H9 (cell line): ENCODE measurements around the gene CLEC17A. TPM values are rescaled to one million over a fixed set of nuclear protein-coding genes. Genes with fewer than 3 reads are reported as not detected.
A peak's percentile ranks its signal among the peaks of the same experiment; 100 is the strongest.

ENCODE experiments used
- DNase-seq: peaks from one replicate; pipeline ENCODE4 v3.0.0-alpha.2; 2017
- H2AFZ ChIP-seq: one replicate; pipeline ENCODE4 v1.6.1; 2013; ENCODE audit warnings: mild to moderate bottlenecking, low read length, control low read depth, moderate library complexity
- H2AK5ac ChIP-seq: 2 replicates; pipeline ENCODE4 v1.6.1; 2013; ENCODE audit warnings: low read length, control low read depth, mixed read lengths; ENCODE audit not compliant: insufficient read length
- H2BK120ac ChIP-seq: one replicate; pipeline ENCODE4 v1.6.1; 2013; ENCODE audit warnings: low read depth, mild to moderate bottlenecking, low read length, control low read depth, inconsistent platforms; ENCODE audit not compliant: poor library complexity, severe bottlenecking
- H2BK12ac ChIP-seq: 2 replicates; pipeline ENCODE4 v1.6.1; 2013; ENCODE audit warnings: low read length, control low read depth, mixed read lengths, low read depth; ENCODE audit not compliant: insufficient read length
- H2BK15ac ChIP-seq: 2 replicates; pipeline ENCODE4 v1.6.1; 2013; ENCODE audit warnings: low read depth, low read length, control low read depth
- H2BK20ac ChIP-seq: one replicate; pipeline ENCODE4 v1.6.1; 2013; ENCODE audit warnings: low read depth, mild to moderate bottlenecking, low read length, control low read depth, inconsistent platforms; ENCODE audit not compliant: poor library complexity, severe bottlenecking
- H2BK5ac ChIP-seq: 2 replicates; pipeline ENCODE4 v1.6.1; 2013; ENCODE audit warnings: low read length, control low read depth, mixed read lengths; ENCODE audit not compliant: insufficient read length
- H3K14ac ChIP-seq: 2 replicates; pipeline ENCODE4 v1.6.1; 2013; ENCODE audit warnings: low read length, control low read depth; ENCODE audit not compliant: insufficient read depth
- H3K18ac ChIP-seq: 2 replicates; pipeline ENCODE4 v1.6.1; 2013; ENCODE audit warnings: low read depth, mild to moderate bottlenecking, mixed read lengths, low read length, control low read depth; ENCODE audit not compliant: insufficient read length
- H3K23ac ChIP-seq: 2 replicates; pipeline ENCODE4 v1.6.1; 2013; ENCODE audit warnings: low read length, control low read depth, mixed read lengths, low read depth; ENCODE audit not compliant: insufficient read length
- H3K23me2 ChIP-seq: 2 replicates; pipeline ENCODE4 v1.6.1; 2013; ENCODE audit warnings: low read depth, mild to moderate bottlenecking, mixed read lengths, low read length, control low read depth; ENCODE audit not compliant: insufficient read length, poor library complexity, severe bottlenecking
- H3K27ac ChIP-seq: 2 replicates; pipeline ENCODE4 v1.5.1; 2013; ENCODE audit warnings: low read length, control low read depth, mixed read lengths, low read depth; ENCODE audit not compliant: insufficient read length
- H3K27me3 ChIP-seq: 2 replicates; pipeline ENCODE4 v1.6.1; 2013; ENCODE audit warnings: low read length, control low read depth, inconsistent platforms; ENCODE audit not compliant: insufficient read depth
- H3K4ac ChIP-seq: 2 replicates; pipeline ENCODE4 v1.6.1; 2013; ENCODE audit warnings: low read depth, mild to moderate bottlenecking, control low read depth, inconsistent platforms, low read length, moderate library complexity
- H3K4me1 ChIP-seq: 2 replicates; pipeline ENCODE4 v1.6.1; 2013; ENCODE audit warnings: low read length, control low read depth, inconsistent platforms; ENCODE audit not compliant: insufficient read depth
- H3K4me2 ChIP-seq: 2 replicates; pipeline ENCODE4 v1.6.1; 2013; ENCODE audit warnings: low read length, control low read depth, mixed read lengths; ENCODE audit not compliant: insufficient read length, insufficient read depth
- H3K56ac ChIP-seq: 2 replicates; pipeline ENCODE4 v1.6.1; 2013; ENCODE audit warnings: low read depth, mild to moderate bottlenecking, mixed read lengths, low read length, control low read depth; ENCODE audit not compliant: insufficient read length
- H3K79me1 ChIP-seq: 2 replicates; pipeline ENCODE4 v1.6.1; 2013; ENCODE audit warnings: low read depth, mild to moderate bottlenecking, moderate library complexity, low read length, control low read depth, inconsistent platforms; ENCODE audit not compliant: insufficient read depth, poor library complexity, severe bottlenecking
- H3K79me2 ChIP-seq: 2 replicates; pipeline ENCODE4 v1.6.1; 2013; ENCODE audit warnings: low read length, control low read depth, inconsistent platforms; ENCODE audit not compliant: insufficient read depth
- H3K9ac ChIP-seq: 2 replicates; pipeline ENCODE4 v1.6.1; 2013; ENCODE audit warnings: low read length, control low read depth, mixed read lengths; ENCODE audit not compliant: insufficient read length; ENCODE audit errors: extremely low read depth
- H3K9me3 ChIP-seq: one replicate; pipeline ENCODE4 v1.6.1; 2013; ENCODE audit warnings: low read depth, low read length, inconsistent platforms; ENCODE audit not compliant: control insufficient read depth
- H3T11ph ChIP-seq: one replicate; pipeline ENCODE4 v1.6.1; 2013; ENCODE audit warnings: mild to moderate bottlenecking, low read length, control low read depth, inconsistent platforms
- H4K20me1 ChIP-seq: one replicate; pipeline ENCODE4 v1.6.1; 2013; ENCODE audit not compliant: control insufficient read depth, insufficient read length, insufficient read depth
- H4K5ac ChIP-seq: 2 replicates; pipeline ENCODE4 v1.6.1; 2013; ENCODE audit warnings: low read depth, mild to moderate bottlenecking, mixed read lengths, low read length, control low read depth; ENCODE audit not compliant: insufficient read length
- H4K8ac ChIP-seq: replicated peaks from 2 replicates; pipeline ENCODE4 v1.6.1; 2013; ENCODE audit warnings: low read length, control low read depth, mixed read lengths, low read depth; ENCODE audit not compliant: insufficient read length
- H4K91ac ChIP-seq: 2 replicates; pipeline ENCODE4 v1.6.1; 2013; ENCODE audit warnings: low read depth, mild to moderate bottlenecking, moderate library complexity, mixed read lengths, low read length, control low read depth; ENCODE audit not compliant: insufficient read length
- H3K27ac Mint-ChIP-seq, 3 experiments: 2 replicates in 2 of 3; 3 replicates in 1 of 3; pipeline ENCODE4 v1.8.0; 2020 to 2021; ENCODE audit warnings: mixed read lengths in 3 of 3, mild to moderate bottlenecking in 1 of 3, moderate library complexity in 1 of 3
- H3K27me3 Mint-ChIP-seq: 2 replicates; pipeline ENCODE4 v1.8.0; 2021; ENCODE audit warnings: low read depth, mild to moderate bottlenecking, moderate library complexity, mixed read lengths
- H3K36me3 Mint-ChIP-seq, 3 experiments: 2 replicates in 2 of 3; 3 replicates in 1 of 3; pipeline ENCODE4 v1.8.0; 2020 to 2021; ENCODE audit warnings: low read depth in 3 of 3, mixed read lengths in 3 of 3; ENCODE audit not compliant: insufficient read depth in 1 of 3
- H3K4me1 Mint-ChIP-seq, 2 experiments: 2 replicates each; pipeline ENCODE4 v1.8.0; 2020; ENCODE audit warnings: mixed read lengths in 2 of 2
- H3K4me3 Mint-ChIP-seq, 2 experiments: 2 replicates in 1 of 2; 3 replicates in 1 of 2; pipeline ENCODE4 v1.8.0; 2020 to 2021; ENCODE audit warnings: mild to moderate bottlenecking in 2 of 2, mixed read lengths in 2 of 2, moderate library complexity in 1 of 2
- H3K9me3 Mint-ChIP-seq, 2 experiments: 2 replicates in 1 of 2; 3 replicates in 1 of 2; pipeline ENCODE4 v1.8.0; 2020; ENCODE audit warnings: mild to moderate bottlenecking in 2 of 2, mixed read lengths in 2 of 2, moderate library complexity in 1 of 2
- WGBS: extraction: QIAGEN DNeasy Blood & Tissue Kit; methylation state at CpG from one replicate; pipeline ENCODE4 v1.1.7; 2013; ENCODE audit warnings: missing lambda C conversion rate, low lambda C conversion rate, mixed read lengths; ENCODE audit not compliant: insufficient read length; ENCODE audit errors: extremely low coverage; 5-methylcytosine and 5-hydroxymethylcytosine counted together
- total RNA-seq: library from RNA; stranded (reverse); gene quantifications from 2 replicates; pipeline ENCODE4 v1.2.1, GENCODE V29; 2021
- TF ChIP-seq, protein P1 (sequence below): fragments of 200-600 bp; sonication (generic); conservative IDR thresholded peaks from 3 replicates; pipeline ENCODE4 v1.8.0; 2021; ENCODE audit warnings: antibody characterized with exemption, mild to moderate bottlenecking

The CLEC17A gene
- total RNA-seq, 1 experiment from 2014 or later: not detected

DNA sequence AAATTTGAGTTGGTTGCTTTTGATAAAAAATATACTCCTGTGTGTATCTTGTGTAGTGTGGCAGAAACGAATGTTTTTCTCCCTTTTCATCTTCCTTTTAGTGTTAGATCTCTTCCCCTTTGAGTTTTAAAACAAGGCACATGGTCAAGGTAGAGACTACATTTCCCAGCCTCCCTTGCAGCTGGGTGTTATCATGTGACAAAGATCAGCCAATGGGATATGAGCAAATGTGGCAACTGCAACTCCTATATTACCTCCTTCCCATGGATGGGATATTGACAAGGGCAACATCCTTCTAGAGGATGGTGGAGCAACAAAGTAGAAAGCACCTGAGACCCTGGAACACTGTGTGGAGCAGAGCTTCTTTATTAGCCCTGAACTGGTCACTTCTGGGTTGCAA is 49.4 kb downstream of the CLEC17A start:
- no peak overlapping the region for H4K5ac ChIP-seq
- no peaks in the 10 kb centered on the region for H3K23me2 ChIP-seq
- H4K91ac ChIP-seq: no peak overlapping the region
- no peak overlapping the region for H3K56ac ChIP-seq
- TF ChIP-seq, protein P1, sequence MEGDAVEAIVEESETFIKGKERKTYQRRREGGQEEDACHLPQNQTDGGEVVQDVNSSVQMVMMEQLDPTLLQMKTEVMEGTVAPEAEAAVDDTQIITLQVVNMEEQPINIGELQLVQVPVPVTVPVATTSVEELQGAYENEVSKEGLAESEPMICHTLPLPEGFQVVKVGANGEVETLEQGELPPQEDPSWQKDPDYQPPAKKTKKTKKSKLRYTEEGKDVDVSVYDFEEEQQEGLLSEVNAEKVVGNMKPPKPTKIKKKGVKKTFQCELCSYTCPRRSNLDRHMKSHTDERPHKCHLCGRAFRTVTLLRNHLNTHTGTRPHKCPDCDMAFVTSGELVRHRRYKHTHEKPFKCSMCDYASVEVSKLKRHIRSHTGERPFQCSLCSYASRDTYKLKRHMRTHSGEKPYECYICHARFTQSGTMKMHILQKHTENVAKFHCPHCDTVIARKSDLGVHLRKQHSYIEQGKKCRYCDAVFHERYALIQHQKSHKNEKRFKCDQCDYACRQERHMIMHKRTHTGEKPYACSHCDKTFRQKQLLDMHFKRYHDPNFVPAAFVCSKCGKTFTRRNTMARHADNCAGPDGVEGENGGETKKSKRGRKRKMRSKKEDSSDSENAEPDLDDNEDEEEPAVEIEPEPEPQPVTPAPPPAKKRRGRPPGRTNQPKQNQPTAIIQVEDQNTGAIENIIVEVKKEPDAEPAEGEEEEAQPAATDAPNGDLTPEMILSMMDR: no peak
- no peak overlapping the region for H4K8ac ChIP-seq
- no peak overlapping the region for H2BK15ac ChIP-seq
- no peak overlapping the region for H3K18ac ChIP-seq
- Mint-ChIP-seq H3K4me3 (no peak overlapping the region; a peak in 1 of 5 replicates), H3K27me3 (no peaks in the 10 kb centered on the region; the same call in 1 of the 2 replicates), H3K27ac (no peak overlapping the region), H3K4me1 (no peaks in the 10 kb centered on the region), H3K36me3 (peaks cover 0 to 4% (median 3%) of the 10 kb centered on the region in 3 experiments; a peak in 4 of 7 replicates), H3K9me3 (peaks cover 33 to 76% of the 10 kb centered on the region in 2 experiments)
- no peaks in the 10 kb centered on the region for H3K4me1 ChIP-seq
- H3K9ac ChIP-seq: no peak overlapping the region
- H2BK12ac ChIP-seq: no peak overlapping the region
- H3K14ac ChIP-seq: no peak overlapping the region
- H3K4ac ChIP-seq: no peak overlapping the region
- peak overlapping the region; percentile 71 for H2AFZ ChIP-seq
- WGBS: no CpG with 5 or more reads among the region's 1 CpG
- peak; percentile 68 for DNase-seq
- H3T11ph ChIP-seq: no peak overlapping the region
- no peaks in the 10 kb centered on the region for H4K20me1 ChIP-seq
- no peak overlapping the region for H3K4me2 ChIP-seq
- H2BK120ac ChIP-seq: no peak overlapping the region
- H3K27me3 ChIP-seq: no peaks in the 10 kb centered on the region
- H3K27ac ChIP-seq: no peak overlapping the region
- no peaks in the 10 kb centered on the region for H3K79me2 ChIP-seq
- no peak overlapping the region for H2AK5ac ChIP-seq
- no peaks in the 10 kb centered on the region for H3K79me1 ChIP-seq
- H3K9me3 ChIP-seq: no peaks in the 10 kb centered on the region
- H3K23ac ChIP-seq: no peak overlapping the region
- no peak overlapping the region for H2BK5ac ChIP-seq
- no peak overlapping the region for H2BK20ac ChIP-seq
